22Rv1 (cell line): ENCODE results near the gene RGS18.

Experiments
- CTCF ChIP-seq: fragments of 450-650 bp; IDR thresholded peaks from 2 replicates; pipeline ENCODE4 v1.5.1; 2017; ENCODE audit warnings: mild to moderate bottlenecking
- ZFX ChIP-seq: fragments of 450-650 bp; IDR thresholded peaks from 2 replicates; pipeline ENCODE4 v1.6.1; 2017; ENCODE audit warnings: antibody characterized with exemption, borderline replicate concordance

DNA sequence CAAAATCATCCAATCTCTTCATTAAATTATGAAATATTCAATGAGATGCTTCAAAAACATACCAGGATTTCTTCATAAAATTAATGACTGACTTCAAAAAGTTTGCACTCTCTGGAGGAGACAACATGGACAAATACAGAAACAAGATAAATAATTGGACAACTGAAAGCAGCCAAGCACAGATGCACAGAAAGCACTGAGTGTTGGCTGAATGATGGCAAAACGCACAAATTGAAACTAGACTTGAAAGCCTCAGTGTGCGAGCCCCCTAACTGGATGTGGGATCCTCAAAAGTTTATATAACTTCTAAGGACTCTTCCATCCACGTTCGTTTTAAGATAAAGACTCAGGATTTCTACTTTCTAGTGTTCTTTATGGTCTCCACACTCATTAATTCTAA lies 27.9 kb downstream of the RGS18 start:
- no peak for TF ChIP-seq CTCF
- no peak for TF ChIP-seq ZFX
